Activated CD4-positive, CD25-positive, alpha-beta regulatory T cell treated with anti-CD3 and anti-CD28 coated beads, Interleukin-2, amount 50 U/mL, for 24 hours (primary cell): ENCODE measurements around the gene PTPRN2.
"Not testable (repeated sequence)": the region's sequence is repeated elsewhere in the genome, so short reads cannot be mapped to it uniquely, and the experiment has no call there.

ENCODE experiments used
- ATAC-seq, 2 donors: fragments of 150-1000 bp; cut with Tn5 transposase; one replicate each; pipeline ENCODE4 v1.10.0; 2021; ENCODE audit warnings: mild to moderate bottlenecking in 1 of 2, moderate library complexity in 1 of 2

Gene PTPRN2

DNA sequence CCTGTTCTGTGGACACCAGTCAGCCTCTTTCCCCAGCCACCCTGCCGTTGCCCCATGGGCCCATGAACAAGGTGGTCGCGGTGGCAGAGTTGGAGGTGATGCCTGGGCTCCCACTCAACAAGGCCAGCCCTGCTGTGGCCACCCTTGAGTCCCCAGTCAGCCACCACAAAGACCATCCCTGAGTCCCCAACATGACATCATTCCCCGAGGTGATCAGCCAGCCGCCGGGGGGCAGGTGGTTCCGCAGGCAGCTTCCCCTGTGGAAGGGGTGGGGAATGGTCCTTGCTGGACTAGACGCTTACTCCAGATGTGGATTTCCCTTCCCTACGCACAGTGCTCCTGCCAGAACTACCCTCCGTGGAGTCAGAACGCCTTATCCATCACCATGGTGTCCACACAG is 271.7 kb downstream of the PTPRN2 start:
- no peak for ATAC-seq

DNA sequence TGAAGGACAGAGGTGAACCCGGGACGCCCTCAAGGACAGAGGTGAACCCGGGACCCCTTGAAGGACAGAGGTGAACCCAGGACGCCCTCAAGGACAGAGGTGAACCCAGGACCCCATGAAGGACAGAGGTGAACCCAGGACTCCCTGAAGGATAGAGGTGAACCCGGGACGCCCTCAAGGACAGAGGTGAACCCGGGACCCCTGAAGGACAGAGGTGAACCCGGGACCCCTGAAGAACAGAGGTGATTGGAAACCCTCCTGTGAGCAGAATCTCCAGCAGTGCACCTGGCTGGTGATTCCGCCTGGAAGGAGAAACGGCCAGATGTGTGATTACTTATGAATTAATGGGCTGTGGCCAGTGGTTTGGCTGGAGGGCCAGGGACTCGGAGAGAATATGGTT is 272.3 kb downstream of the PTPRN2 start:
- no peak for ATAC-seq

DNA sequence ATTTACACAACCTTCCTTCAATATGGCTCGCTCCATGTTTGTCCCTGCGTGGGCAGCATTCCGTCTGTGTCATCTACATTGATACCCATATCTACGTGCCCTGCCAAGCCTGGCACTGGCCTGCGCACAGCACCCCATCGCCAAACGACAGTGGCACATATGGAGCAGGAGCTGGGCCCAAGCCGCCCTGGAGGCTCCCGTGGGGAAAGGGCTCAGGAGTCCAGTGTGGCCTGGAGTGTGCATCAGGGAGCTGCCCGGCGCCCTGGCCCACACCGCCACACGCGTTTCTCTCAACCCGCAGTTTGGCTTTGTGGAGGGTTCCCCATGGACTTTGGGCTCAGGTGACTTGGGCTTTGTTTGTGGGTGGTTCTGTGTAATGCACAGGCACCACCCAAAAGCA is 273.2 kb downstream of the PTPRN2 start:
- no peak for ATAC-seq

DNA sequence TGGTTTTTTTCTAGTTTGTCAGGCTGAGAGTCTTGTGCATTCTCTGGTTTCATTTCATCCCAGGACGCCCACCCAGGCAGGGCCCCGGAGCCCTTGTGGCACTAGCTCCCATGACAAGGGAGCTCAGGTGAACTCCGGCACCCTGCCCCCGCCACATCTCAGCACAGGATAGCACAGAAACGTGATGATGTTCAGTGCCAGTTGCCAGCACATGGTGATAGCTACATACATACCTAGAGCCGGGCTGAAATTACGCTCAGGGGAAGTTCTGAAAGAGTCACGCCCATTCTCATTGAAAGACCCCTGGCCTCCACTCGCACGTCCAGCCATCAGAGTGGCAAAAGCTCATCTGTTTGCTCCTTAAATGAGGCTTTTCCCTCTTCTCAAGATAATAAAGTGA is 273.7 kb downstream of the PTPRN2 start:
- no peak for ATAC-seq

DNA sequence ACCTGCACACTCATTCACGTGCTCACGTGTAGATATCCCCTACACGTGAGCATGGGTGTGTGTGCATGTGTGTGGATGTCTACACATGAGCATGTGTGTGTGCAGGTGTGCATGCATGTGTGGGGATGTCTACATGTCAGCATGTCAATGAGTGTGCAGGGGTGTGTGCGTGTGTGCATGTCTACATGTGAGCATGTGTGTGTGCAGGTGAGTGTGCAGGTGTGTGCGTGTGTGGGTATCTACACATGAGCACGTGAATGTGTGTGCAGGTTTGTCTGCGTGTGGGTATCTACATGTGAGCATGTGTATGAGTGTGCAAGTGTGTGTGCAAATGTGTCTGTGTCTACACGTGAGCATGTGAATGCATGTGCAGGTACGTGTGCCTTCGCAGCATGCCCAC is 274.8 kb downstream of the PTPRN2 start:
- ATAC-seq = no peak

DNA sequence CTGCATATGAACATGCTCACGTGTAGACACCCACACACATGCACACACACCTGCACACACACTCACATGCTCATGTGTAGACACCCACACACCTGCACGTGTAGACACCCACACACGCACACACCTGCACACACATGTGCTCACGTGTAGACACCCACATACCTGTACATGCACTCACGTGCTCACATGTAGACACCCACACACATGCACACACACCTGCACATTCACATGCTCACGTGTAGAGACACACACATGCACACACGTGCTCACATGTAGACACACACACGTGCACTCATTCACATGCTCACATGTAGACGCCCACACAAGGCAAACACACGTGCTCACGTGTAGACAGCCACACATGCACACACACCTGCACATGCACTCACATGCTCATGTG is 275.8 kb downstream of the PTPRN2 start:
- no peak for ATAC-seq

DNA sequence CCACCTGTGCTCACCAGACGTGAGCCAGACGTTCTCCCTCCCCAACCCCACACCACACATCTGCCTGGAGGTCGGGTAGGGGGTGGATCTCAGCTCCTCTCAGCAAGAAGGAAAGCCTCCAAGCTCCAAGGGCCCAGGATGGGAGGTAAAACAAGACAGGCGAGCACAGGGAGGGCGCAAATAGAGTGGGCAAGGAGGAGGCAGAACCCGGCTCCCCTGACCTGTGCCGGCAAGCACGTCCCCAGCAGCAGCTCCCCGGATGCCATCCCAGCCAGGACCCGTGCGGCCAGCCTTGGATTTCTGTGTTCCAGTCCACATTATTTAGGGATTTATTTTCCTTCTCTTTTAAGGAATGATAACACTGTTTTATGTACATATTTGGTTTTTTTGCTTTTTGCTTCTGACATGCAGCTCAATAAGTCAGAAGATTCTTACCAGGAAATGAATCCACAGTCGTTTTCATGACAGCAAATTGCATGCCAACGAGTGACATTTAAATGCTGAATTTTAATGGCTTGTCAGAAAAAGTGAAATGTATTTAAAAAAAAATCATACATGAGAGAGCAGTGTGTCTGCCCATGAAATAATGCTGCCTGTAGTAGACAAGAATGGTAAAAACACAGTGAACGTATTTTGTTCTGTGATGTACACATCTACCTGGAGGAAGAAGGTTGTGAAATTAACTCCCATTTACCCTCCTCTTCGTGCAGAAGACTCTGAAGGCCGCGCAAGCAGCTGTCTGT is 276.5 kb downstream of the PTPRN2 start:
- ATAC-seq = no peak

DNA sequence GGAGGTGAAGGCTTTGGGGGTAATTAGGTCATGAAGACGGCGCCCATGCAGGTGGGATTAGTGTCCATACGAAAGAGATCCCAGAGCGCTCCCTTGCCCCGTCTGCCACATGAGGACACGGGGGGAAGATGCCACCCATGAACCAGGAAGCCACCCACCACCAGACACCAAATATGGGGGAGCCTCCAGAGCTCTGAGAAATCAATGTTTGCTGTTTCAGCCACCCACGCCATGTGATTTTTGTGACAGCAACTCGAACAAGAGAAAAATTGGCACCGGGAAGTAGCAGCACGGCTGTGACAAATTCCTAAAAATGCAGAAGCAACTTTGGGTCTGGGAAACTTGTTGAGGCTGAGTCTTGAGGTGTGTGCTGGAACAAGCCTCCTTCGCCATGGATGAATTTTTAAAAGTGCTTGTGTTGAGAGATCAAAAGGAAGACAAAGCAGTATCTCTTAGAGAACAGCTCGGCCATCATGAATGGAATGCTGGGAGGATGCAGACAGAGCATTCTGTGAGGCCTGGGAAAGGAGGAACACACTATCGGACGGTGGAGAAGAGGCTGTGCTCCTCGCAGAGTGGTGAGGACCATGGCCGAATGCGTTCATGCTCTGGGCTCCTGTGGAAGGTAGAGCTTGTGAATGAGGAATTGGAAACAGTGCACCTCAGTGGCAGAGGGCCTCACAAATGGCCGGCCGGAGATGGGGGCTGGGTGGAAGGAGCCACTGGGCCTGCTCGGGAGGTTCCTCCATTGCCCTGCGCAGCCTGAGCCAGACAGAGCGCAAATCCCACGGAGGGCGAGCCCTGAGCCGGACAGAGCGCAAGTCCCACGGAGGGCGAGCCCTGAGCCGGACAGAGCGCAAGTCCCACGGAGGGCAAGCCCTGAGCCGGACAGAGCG is 277.5 kb downstream of the PTPRN2 start:
- ATAC-seq = no peak

DNA sequence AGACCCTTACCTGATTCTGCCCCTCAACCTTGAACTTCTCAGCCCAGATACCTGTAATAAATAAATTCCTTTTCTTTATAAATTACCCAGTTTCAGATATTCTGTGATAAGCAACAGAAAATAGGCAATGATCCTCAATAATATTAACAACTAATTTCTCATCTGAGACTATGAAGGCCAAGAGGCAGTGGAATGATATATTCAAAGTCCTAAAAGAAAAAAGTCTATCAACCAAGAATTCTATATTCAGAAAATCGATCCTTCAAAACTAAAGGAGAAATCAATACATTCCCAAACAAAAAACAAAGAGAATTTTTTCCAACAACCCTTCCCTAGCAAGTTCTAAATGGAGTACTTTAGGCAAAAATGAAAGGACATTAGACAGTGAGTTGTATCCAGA is 279.6 kb downstream of the PTPRN2 start:
- no peak for ATAC-seq

DNA sequence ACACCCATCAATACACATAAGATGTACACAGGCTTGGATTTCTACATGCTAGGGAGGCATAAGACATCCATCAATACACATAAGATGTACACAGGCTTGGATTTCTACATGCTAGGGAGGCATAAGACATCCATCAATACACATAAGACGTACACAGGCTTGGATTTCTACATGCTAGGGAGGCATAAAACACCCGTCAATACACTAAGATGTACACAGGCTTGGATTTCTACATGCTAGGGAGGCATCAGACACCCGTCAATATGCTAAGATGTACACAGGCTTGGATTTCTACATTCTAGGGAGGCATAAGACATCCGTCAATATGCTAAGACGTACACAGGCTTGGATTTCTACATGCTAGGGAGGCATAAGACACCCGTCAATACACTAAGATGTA is 283.6 kb downstream of the PTPRN2 start:
- ATAC-seq = not testable (repeated sequence)

DNA sequence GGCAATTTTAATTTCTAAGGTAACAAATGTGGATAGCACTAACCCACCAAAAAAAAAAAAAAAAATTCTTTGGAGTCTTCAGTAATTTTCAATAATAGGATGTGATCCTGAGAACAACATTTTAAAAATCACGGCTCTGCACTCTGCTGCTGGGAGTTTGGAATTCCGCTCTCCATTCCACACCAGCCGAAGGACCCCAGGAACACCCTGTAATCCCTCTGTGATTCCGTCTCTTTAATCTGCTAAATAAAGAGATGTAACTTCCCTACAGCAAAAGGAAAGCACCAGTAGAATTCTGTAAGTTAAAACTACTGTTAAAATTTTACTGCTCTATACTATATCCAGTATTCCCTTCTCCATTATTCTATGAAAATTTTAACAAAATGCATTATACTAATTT is 284.5 kb downstream of the PTPRN2 start:
- no peak for ATAC-seq

DNA sequence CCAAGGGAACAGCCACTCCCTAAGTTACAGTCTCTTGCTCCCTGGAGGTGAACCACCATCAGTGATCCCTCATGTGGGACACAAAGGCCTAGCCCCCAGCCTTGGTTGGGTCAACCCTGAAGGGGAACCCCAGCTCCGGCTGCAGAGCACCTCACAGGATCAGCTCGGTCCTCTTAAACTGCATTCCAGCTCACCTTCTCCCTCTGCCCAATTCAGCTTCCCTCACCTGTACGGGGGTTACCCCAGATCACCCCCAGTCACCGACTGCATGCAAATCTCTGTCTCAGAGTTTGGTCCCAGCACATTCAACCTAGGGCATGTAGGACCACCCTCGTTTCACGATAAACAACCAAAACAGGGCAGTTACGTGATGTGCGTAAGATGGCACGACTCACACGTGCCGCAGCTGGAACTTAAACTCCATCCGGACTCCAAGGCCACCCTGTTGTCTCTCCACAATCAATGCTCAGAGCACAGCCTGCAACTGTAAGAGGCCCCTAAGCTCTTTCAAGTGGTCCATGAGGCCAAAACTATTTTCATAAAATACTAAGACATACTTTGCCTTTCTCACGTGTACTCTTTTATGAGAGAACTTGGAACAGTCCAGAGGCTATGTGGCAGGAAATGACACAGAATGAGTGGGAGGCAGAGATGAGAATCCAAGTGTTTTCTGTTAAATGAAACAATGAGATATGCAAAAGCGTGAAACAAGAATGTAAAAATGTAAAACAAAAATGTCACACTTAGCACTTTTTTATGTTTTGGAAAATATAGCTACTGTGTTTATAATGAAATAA is 285.2 kb downstream of the PTPRN2 start:
- ATAC-seq = no peak

DNA sequence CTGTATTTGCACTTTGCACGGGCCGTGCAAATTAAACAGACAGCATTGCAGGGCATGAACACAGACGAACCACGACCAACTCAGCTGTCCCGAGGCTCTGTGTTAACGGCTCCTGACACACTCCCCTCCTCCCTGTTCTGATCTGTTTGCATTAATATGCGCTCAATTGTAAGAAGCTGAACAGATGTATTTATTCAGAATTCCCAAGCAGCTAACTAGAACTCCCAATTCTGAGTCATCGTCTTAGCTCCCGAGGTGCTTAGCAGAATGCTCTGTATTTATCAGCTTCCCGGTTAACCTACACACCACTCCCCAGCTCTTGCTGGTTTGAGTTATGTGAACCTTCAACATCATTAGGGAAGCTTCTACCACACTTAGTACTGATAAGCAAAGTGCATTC is 286.4 kb downstream of the PTPRN2 start:
- no peak for ATAC-seq

DNA sequence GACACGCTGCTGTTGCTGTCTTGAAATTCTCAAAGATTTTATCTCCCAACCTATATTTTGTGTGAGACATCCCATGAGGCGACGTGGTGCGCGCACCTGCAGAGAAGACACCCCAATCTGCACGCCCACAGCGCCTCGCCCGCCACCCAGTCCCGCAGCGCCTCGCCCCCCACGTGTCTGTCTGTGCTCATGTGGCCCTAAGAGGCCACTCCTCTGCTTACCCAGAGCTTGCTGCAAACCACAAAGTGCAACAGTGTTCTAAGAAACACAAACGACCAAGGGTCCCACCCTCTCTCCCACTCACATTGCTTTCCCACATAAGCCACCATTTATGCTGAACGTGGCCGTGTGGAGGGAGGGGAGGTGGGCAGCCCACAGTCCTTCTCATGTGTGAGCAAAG is 287.2 kb downstream of the PTPRN2 start:
- ATAC-seq = no peak

DNA sequence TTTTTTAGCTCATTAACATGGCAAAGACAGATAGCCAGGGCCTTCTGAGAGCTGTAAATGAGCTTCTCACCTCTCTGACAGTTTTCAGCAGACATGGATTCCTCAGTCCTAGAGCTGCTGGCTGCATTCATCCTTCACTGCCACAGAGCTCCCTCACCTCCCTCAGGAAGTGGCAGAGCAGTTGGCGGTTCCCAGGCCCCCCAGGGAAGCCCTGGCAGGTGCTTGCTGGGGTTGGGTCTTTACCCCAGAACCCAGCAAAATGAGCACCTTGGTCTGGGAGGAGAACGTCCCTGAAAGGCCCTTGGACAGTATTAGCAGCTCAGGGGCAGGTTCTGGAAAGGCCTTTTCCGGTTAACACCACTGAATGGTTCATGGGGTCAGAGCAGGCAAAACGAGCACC is 288.0 kb downstream of the PTPRN2 start:
- no peak for ATAC-seq

DNA sequence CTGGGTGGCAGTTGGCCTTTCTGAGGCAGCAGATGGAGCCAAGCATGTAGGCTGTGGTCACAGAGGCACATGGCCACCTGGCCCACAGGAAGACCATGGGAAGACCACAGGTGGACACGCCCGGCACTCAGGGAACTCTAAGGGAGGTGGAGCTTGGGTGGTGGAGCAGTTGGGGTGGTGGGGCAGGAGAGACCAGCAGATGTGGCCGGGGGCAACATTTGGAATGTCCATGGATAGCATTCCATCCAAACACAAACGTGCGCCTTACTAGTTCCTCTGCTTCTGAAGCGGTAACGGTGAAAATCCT is 290.9 kb downstream of the PTPRN2 start:
- ATAC-seq = no peak

DNA sequence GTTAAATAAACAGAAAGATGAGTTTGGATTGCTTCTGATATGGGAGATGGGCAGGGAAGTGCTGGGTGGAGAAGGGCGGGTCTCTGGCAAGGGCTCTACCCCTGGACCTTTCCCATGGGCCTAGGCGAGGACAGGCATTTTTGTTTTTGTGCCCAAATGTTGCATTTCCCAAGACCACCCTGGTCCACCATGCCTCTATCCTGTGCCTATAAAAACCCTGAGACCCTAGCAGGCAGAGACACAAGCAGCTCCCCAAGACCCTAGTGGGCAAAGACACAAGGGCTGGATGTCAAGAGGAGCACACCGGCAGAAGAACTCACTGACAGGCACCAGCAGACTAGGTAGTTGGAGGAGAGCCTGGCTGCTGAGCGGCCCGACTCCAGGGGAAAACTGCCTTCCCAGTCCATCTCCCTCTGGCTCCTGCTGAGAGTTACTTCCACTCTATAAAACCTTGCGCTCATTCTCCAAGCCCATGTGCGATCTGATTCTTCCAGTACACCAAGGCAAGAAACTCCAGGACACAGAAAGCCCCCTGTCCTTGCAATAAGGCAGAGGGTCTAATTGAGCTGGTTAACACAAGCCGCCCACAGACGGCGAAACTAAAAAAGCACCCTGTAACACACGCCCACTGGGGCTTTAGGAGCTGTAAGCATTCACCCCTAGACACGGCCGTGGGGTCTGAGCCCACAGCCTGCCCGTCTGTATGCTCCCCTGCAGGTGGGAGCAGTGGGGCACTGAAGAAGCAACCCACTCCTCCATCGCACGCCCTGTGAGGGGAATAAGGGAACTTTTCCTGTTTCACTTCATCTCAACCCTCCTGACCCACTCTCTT is 291.4 kb downstream of the PTPRN2 start:
- no peak for ATAC-seq

DNA sequence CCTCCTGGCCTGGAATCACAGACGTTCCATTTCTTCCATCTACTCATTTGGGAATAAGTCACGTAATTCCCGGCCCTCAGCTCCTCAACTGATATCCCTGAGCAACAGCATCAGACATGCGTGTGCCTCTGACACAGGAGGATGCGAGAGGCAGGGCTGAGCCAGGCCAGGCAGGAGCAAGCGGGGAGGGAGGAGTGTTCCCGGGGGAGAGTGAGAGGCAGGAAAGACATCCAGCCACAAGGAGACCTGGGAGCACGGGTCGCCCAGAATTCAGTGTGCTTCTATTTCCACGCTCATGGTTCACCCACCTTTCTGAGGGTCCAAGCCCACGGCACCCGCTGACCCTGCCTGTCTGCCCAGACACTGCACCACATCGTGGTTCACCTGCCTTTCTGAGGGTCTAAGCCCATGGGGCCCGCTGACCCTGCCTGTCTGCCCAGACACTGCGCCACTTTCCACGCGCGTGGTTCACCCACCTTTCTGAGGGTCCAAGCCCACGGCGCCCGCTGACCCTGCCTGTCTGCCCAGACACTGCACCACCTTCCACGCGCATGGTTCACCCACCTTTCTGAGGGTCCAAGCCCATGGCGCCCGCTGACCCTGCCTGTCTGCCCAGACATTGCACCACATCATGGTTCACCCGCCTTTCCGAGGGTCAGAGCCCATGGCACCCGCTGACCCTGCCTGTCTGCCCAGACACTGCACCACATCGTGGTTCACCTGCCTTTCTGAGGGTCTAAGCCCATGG is 293.0 kb downstream of the PTPRN2 start:
- not testable (repeated sequence) for ATAC-seq

DNA sequence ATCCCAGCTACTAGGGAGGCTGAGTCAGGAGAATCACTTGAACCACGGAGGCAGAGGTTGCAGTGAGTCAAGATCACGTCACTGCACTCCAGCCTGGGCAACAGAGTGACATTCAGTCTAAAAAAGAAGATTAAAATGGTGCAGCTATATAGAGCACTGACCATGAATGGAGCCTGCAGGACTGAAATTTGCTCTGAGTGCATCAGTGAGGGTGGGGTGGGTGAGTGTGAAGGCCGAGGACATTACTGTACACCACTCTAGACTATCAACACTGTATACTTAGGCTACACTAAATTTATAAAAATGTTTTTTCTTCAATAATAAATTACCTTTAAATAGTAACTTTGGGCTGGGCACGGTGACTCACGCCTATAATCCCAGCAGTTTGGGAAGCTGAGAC is 294.7 kb downstream of the PTPRN2 start:
- no peak for ATAC-seq

DNA sequence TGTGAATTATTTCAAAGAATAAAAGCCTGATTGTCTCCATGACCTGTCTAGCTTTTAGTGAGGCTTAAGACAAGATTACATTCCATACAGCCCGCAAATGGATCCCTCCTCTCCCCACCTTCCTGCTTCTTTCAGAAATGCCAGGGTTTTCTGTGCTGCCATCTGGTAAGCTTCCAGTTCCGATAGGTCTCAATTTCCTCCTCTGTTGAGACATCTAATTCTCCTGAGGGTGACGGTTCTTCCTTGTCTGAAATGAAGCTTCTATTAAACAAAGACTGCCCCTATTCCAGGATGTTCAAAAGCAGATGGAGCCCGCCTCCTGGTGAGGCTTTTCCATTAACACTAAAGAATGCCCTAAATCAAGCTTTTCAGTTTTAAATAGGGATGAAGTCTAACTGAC is 295.6 kb downstream of the PTPRN2 start:
- ATAC-seq = no peak

DNA sequence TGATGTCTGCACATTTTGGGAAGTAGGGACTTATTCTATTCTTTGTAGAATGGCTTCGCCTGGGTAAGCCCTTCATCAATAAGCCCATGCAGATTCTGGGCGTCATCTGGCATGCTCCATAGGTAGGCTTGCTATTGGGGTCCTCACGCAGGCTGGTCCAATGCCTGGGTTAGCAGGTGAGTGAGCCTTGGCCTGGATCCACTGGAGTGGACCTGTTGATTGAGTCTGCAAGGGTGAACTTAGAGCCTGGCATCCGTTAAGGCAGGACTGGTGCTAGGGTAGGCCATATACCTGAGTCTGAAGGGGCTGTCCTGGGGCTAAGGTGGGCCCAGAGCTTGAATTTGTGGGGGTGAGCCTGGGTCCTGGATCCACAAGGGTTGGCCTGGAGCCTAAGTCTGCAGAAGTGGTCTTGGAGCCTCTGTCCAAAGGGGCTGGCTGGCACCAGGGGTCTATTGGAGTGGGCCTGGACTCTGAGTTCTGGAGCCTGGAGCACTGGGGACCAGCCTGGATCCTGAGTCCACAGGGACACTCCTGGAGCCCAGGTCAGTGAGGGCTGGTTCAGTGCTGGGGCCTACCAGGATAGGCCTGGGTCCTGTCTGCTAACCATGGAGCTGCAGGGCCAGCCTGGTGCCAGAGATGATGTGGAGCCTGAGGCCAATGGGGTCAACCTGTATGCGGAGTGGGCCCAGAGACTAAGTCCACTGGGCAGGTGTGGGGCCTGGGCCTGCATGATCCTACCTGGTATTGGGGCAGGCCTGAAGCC is 297.7 kb downstream of the PTPRN2 start:
- ATAC-seq = no peak
